ENCODE data around the gene ABRACL.

DNA sequence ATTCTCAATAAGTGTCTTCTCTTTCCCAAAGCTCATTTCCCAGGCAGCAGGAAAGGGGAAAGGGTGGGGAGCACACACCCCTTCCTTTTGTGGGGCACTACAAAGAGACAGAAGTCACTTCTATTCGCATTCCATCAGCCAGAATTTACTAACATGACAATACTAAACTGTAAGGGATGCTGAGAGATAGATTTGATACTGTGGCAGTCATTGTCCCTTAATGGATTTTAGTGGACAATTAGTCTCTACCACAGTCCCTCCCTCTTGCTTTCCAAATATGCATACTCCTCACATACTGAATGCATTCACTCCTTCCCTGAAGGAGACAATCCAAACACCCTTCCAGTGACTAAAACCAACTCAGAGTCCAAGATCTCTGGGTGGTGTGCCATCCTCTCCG is 50.5 kb downstream of the ABRACL start:
- TF ChIP-seq, protein P1, sequence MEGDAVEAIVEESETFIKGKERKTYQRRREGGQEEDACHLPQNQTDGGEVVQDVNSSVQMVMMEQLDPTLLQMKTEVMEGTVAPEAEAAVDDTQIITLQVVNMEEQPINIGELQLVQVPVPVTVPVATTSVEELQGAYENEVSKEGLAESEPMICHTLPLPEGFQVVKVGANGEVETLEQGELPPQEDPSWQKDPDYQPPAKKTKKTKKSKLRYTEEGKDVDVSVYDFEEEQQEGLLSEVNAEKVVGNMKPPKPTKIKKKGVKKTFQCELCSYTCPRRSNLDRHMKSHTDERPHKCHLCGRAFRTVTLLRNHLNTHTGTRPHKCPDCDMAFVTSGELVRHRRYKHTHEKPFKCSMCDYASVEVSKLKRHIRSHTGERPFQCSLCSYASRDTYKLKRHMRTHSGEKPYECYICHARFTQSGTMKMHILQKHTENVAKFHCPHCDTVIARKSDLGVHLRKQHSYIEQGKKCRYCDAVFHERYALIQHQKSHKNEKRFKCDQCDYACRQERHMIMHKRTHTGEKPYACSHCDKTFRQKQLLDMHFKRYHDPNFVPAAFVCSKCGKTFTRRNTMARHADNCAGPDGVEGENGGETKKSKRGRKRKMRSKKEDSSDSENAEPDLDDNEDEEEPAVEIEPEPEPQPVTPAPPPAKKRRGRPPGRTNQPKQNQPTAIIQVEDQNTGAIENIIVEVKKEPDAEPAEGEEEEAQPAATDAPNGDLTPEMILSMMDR (IDR thresholded peaks at IDR 0.05) = no peak
- TF ChIP-seq POLR2A (IDR thresholded peaks at IDR 0.05; ENCODE audit: low read depth) = no peak

All from esophagus muscularis mucosa (tissue), 3 donors.